ENCODE results near the gene ECSIT.

DNA sequence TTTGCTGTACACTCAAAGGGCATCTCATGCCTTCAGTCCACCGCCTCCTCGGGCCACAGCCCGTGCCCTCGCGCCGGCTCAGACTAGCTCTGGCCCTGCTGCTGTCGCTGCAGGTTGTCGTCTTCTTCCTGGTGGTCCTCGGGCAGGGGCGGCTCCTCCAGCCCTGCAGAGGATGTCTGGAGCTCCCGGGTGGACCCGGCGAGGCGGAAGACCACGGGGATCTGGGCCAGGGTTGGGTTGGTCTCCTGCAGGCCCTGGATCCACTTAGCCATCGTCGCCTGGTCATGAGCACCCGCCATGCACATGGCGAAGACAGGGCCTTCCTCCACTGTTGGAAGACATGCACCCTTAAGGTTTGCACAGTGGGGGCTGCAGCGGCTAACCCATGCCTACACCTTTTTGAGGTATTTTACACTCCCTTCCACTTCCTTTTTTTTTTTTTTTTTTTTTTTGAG, 22.8 kb downstream of the ECSIT start:
- no peak for TF ChIP-seq YY1 (IDR thresholded peaks at IDR 0.05; ENCODE audit: insufficient read depth, insufficient read length)
- no peak for TF ChIP-seq ZNF274 (IDR thresholded peaks at IDR 0.05; ENCODE audit: low read depth, low read length)

Data from NT2/D1 (cell line).